HG03354 (cell line): ENCODE data around the gene STUM.
"Not testable (repeated sequence)": the region's sequence is repeated elsewhere in the genome, so short reads cannot be mapped to it uniquely, and the experiment has no call there.

Source experiments
- ATAC-seq: cut with Tn5 transposase; IDR thresholded peaks from one replicate; pipeline ENCODE4 v1.9.1; 2021; ENCODE audit warnings: mild to moderate bottlenecking; ENCODE audit not compliant: unreplicated experiment, poor library complexity, severe bottlenecking

The STUM gene

DNA sequence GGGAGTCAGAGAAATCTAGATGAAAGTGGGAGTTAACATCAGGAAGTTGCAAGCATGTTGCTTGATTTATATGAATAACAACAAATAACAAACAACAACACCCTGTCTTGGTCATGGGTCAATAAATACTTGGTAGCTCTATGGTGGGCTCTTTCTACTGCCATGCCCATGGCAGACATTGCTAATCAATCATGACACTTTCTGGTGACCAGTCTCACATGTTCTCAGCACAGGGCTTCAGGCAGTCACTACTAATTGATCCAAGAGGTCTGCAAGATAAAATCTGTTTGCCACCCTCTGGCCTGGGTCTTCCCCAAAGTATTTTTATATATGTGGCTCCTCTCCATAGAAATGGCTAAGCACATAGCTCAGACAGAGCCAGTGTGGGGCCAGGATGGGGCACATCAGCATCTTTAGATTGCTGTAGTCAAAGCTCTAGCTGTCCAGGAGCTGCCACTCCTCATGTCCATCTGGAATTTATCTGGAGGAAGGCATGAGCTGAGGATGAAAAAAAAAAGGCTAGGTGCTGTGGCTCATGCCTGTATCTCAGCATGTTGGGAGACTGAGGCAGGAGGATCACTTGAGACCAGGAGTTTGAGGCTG lies 51.2 kb downstream of the STUM start:
- ATAC-seq: no peak

DNA sequence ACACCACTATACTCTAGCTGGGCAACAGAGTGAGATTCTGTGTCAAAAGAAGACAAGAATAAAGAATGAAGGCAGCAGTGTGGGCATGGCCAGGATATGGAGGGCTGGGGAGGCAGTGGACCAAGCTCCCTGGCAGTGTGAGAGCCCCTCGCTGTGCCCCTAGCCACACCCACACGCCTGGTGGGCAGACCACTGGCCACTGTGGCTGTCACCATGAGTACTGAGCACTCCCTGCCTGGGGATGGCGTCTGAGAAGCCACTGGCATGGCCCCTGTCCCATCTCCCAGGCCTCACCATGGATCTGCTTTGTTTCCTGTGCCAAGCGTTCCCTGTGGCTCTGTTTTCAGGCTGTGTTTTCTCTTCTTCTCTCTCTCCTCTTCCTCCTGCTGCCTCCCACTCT lies 51.7 kb downstream of the STUM start:
- ATAC-seq: no peak

DNA sequence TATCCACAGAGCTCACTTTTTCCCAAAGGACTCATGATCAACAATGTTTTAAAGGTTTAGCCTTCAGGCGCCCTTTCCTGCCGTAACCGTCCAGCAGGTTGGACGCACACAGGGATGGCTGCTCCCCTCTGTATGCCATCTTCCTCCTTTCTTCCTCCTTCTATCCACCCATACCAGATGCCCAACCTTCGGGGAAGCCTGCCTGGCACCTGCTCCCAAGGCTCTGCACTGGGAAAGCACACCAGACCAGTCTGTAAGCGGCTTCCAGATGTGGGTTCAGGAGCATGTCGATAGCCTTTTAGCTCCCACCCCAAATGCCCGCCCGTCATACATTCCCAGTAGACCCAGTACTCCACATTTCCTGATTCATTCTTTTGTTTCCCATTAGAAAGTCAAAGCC lies 52.9 kb downstream of the STUM start:
- ATAC-seq: no peak

DNA sequence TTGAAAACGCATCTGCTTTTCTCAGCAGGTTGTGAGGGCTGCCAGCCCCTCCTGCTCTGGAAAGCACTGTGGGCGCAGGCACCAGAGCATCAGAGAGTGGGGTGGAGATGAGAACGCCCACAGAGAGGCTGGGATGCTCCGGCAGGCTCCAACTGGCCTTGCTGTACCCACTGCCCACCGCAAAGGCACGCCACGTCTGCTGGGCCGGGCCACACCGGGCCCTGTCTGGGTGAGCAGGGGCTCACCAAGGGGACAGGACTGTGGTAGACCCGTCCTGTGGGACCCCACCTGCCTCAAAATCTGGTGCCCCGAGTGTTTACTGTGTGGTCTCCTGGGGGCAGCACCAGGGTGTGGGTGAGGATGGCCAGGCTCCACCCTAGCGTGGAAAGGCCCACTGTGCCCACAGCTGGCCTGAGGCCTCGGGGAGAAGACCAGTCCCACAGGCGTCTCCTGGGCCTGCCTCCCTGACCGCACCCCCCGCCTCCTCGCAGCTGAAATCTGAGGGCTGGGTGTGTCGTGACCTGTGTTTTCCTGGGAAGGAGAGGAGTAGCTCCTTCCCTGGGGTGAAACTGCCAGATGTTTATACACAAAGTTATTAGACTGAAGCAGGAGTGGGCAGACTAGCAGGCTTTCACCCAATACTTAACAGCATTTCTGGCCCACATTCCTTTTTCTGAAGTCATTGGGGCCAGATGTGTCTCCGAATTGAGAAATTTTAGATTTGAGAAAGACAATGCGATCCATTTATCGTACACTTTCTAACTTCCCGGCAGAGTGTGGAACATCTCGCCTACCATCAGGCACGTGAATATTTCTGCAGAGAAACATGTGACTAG lies 53.8 kb downstream of the STUM start:
- ATAC-seq: no peak

DNA sequence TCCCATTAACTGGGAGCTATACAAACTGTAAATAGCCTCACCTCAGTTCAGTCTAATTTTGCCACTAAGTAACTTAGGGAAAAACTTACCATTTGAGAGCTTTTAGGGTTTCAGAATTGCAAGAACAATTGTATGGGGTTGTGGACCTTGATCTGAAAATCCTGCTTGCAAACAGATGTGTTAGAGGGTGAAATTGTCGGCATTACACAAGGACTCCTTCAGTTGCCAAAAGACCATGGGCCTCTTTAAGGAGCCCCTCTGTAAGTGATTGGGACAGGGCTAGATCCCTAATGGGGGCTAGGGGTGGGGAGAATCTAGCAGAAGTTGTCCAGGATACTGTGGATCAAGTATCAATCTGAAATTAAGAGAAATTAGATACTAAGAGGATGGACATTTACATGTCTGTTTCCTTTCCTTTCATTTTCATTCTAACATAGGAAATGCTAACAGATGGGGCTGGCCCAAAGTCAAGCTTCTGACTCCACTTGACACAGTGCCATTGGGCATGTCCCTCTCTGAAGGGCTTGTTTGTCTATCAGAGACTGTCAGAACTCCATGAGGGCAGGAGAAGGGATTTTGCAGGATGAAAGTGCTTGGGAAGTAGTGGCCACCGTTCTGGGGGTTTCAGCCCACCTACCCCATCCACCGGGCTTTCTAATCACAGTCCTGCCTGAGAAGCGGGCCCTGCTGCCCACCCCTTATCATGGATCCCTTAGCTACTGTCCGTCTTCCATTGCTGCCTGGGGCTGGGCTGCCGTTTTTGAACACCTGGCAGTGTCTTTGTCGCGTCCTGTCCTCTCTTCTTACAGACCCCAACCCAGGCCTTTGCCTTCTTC lies 54.7 kb downstream of the STUM start:
- no peak for ATAC-seq

GRCh38 chr1:226603858-226604559 lies 55.4 kb downstream of the STUM start:
- ATAC-seq: no peak

GRCh38 chr1:226604560-226605317 lies 56.2 kb downstream of the STUM start:
- no peak for ATAC-seq

DNA sequence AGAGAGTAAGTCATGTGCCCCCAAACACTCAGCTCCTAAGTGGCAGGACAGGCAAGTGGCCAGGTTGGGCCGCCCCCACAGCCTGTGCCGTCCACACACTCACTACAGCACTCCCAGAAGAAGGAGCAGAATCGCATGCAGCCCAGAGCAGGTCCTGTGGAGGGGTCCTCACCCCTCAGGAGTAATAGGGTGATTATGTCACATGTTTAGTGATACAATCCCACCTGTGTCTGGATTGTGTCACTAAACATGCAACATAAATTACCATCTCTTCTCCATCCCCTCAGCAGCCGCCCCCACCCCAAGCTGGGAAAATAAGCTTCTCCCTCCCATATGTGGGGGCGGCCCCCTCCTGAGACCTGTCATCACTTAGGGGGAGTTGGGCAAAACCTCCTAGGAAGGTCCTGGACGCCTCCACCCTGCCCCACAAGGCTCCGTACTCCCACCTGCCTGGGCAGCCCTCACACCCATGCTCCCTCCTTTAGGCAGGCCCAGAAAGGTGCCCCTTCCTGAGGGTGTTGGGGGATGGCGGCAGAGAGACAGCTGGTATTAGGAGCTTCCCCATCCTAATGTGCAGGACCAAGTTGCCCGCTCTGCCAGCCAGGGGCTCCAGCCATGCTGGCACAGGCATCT lies 56.9 kb downstream of the STUM start:
- ATAC-seq: no peak

DNA sequence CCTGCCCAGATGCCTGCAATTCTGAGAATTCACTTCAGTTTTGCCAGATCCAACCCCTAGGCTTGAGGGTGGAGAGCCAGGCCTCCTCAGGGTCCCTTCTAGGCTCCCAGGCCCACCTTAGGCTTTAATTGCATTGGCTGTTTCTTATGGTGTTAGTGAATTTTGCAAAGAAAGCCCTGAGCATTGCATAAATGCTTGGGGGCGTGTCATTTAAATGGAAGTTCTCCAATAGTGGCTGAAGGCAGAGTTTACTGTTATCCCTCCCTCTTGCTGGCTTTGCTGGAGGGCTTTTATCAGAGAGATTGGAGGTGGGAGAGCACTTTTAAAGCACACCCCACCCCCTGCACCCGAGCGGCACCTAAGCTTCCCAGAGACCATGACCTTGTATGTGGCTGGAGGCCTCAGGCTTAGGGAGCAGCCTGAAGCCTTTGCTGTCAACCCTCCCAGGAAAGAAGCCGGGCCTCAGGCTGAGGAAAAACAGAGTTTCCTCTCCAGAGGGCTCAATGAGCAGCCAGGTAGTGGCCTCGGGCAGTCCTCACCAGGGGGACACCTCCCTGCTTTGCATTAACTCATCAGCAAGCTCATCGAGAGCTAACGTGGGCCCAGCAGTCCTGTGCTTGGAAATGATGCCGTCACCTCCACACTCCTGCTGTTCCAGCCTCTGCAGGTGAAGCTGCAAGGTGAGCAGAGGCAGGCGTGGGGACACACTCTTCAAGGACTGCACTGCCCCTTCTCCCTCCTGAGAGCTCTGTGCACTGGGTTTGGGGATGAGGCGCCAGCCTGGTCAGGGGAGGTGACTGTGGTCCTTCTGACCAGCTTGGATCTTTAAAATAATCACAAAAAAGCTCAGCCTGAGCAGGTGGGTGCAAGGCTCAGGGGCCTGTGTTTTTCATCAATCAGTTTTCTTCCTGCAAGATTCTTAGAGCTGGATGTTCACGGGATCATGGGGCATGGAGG lies 58.0 kb downstream of the STUM start:
- no peak for ATAC-seq

DNA sequence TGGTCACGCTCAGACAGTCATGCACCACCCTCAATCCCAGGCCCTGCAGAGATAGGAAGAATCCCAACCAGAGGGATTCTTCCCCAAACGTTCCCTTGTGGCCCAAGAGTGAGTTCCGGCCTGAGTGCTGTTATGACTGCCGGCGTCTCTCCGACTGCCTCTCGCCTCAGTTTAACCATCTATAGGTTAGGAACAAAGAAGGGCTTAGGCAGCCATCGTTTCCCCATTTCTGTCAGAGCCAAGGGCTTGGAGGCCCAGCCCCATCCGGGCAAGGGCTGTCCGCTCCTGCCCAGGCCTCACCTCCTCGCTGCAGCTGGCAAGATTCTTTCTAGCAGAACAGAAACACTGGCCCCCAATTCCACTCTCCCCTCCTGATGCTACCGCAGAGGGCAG lies 58.7 kb downstream of the STUM start:
- ATAC-seq: no peak

GRCh38 chr1:226607821-226608220 lies 59.3 kb downstream of the STUM start:
- no peak for ATAC-seq

GRCh38 chr1:226608699-226609505 lies 60.3 kb downstream of the STUM start:
- peak; percentile 75 for ATAC-seq

GRCh38 chr1:226609836-226610455 lies 61.4 kb downstream of the STUM start:
- no peak for ATAC-seq

- no peak for ATAC-seq
Observed at GRCh38 chr1:226610671-226611070, 62.1 kb downstream of the STUM start.

DNA sequence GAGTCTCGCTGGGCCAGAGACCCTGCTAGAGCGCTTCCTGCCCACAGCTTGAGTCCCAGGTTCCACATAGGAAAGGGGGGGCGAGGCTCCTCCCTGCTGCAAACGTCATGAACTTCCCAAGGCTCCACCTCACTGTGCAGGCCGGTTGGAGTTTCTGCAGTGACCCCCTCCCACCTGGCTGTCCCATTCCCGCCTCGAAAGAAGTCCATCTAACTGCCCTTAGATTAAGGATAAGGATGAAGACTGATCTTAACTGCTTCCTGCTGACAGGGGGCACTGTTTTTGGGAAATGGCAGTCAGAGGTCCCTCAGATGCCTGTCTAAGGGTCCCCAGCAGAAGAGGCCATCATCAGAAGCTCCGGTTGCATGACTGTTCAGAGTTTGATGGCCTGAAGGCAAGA lies 62.7 kb downstream of the STUM start:
- no peak for ATAC-seq

DNA sequence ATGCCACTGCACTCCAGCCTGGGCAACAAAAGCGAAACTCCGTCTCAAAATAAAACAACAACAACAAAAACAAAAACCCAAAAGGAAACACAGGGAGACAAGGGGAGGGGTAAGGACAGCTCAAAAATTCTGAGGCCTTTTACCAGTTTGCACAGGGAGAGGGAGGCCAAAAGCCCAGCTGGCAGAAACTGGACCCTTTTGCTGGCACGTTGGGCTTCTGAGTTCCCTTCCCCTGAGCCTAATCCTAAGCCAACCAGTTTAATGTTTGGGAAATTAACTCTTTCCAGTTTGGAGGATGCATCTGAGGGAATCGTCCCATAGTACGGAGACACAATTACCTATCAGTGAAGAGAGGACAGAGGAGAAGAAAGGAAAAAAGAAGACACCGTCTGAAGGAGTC lies 63.4 kb downstream of the STUM start:
- not testable (repeated sequence) for ATAC-seq

GRCh38 chr1:226615876-226616275 lies 67.3 kb downstream of the STUM start:
- no peak for ATAC-seq
